Ishikawa (cell line): ENCODE measurements around the gene PACSIN1.

ENCODE experiments used
- CEBPB ChIP-seq: IDR thresholded peaks from 2 replicates; pipeline ENCODE4 v1.6.1; 2012
- CREB1 ChIP-seq: IDR thresholded peaks from 2 replicates; pipeline ENCODE4 v1.6.1; 2012; ENCODE audit warnings: low read depth
- EGR1 ChIP-seq: IDR thresholded peaks from 2 replicates; pipeline ENCODE4 v1.6.1; 2012
- EP300 ChIP-seq: IDR thresholded peaks from 2 replicates; pipeline ENCODE4 v1.6.1; 2012; ENCODE audit warnings: borderline replicate concordance
- FOXM1 ChIP-seq: IDR thresholded peaks from 2 replicates; pipeline ENCODE4 v1.6.1; 2012; ENCODE audit warnings: low read depth, borderline replicate concordance
- MAX ChIP-seq: IDR thresholded peaks from 2 replicates; pipeline ENCODE4 v1.6.1; 2012
- NFIC ChIP-seq: IDR thresholded peaks from 2 replicates; pipeline ENCODE4 v1.6.1; 2012
- RAD21 ChIP-seq: IDR thresholded peaks from 2 replicates; pipeline ENCODE4 v1.6.1; 2012; ENCODE audit warnings: low read depth
- REST ChIP-seq: IDR thresholded peaks from 2 replicates; pipeline ENCODE4 v1.6.1; 2012; ENCODE audit warnings: low read depth, mild to moderate bottlenecking
- TAF1 ChIP-seq: IDR thresholded peaks from 2 replicates; pipeline ENCODE4 v1.6.1; 2012; ENCODE audit warnings: low read depth, mild to moderate bottlenecking
- TCF12 ChIP-seq: IDR thresholded peaks from 2 replicates; pipeline ENCODE4 v1.6.1; 2012; ENCODE audit warnings: low read depth
- TEAD4 ChIP-seq: IDR thresholded peaks from 2 replicates; pipeline ENCODE4 v1.6.1; 2012
- USF1 ChIP-seq: IDR thresholded peaks from 2 replicates; pipeline ENCODE4 v1.6.1; 2012
- YY1 ChIP-seq: IDR thresholded peaks from 2 replicates; pipeline ENCODE4 v1.6.1; 2012; ENCODE audit warnings: low read depth
- ZBTB7A ChIP-seq: IDR thresholded peaks from 2 replicates; pipeline ENCODE4 v1.6.1; 2012; ENCODE audit warnings: low read depth

PACSIN1 gene

GRCh38 chr6:34535646-34536045 is 69.8 kb downstream of the PACSIN1 start:
- TF ChIP-seq CEBPB (no peak), REST (no peak), MAX (no peak), YY1 (no peak), TEAD4 (no peak), CREB1 (no peak), NFIC (no peak), TCF12 (no peak), USF1 (no peak)

- peak; percentile 26 for TF ChIP-seq RAD21
- TF ChIP-seq EGR1: no peak
- peak; percentile 69; the same call in 1 of the 2 replicates for TF ChIP-seq EP300
- no peak for TF ChIP-seq ZBTB7A
- peak; percentile 95 for TF ChIP-seq NFIC
- TF ChIP-seq CREB1: no peak
- TF ChIP-seq MAX: no peak; the same call in none of the 2 replicates
- TF ChIP-seq CEBPB: 0 out of 2 replicates have a peak, but pooled peaks have one; percentile 1
- no peak for TF ChIP-seq FOXM1
- no peak for TF ChIP-seq YY1
- TF ChIP-seq TCF12: peak; percentile 89
- peak; percentile 18; the same call in 1 of the 2 replicates for TF ChIP-seq USF1
- no peak for TF ChIP-seq REST
- TF ChIP-seq TEAD4: peak; percentile 56
- TF ChIP-seq TAF1: no peak
Observed at GRCh38 chr6:34536251-34536958, 70.5 kb downstream of the PACSIN1 start.

GRCh38 chr6:34536959-34537848 is 71.3 kb downstream of the PACSIN1 start:
- no peak for TF ChIP-seq USF1
- no peak for TF ChIP-seq YY1
- TF ChIP-seq TEAD4: no peak
- TF ChIP-seq EP300: no peak
- no peak for TF ChIP-seq TCF12
- TF ChIP-seq REST: no peak
- TF ChIP-seq FOXM1: no peak
- TF ChIP-seq MAX: no peak
- TF ChIP-seq CEBPB: no peak
- no peak for TF ChIP-seq EGR1
- TF ChIP-seq NFIC: no peak
- no peak for TF ChIP-seq TAF1
- no peak for TF ChIP-seq CREB1
